ENCODE results near the gene ITGBL1.

DNA sequence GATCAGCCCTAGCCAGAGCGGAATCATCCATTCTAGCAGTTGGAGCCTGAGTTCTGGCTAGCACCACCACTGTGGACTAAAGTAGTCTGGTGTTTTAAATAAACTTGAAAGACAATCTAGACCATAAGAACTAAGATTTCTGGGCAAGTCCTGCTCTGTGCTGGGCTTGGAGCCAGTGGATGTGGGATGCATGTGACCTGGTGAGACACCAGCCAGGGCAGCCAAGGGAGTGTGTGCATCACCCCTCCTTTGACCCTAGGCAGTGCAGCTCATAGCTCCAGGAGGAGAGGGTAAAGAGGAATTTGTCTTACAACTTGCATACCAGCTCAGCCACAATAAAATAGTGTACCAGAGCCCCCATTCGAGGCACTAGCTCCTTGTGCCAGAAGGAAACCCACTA, 21.0 kb downstream of the ITGBL1 start:
- TF ChIP-seq, protein P1, sequence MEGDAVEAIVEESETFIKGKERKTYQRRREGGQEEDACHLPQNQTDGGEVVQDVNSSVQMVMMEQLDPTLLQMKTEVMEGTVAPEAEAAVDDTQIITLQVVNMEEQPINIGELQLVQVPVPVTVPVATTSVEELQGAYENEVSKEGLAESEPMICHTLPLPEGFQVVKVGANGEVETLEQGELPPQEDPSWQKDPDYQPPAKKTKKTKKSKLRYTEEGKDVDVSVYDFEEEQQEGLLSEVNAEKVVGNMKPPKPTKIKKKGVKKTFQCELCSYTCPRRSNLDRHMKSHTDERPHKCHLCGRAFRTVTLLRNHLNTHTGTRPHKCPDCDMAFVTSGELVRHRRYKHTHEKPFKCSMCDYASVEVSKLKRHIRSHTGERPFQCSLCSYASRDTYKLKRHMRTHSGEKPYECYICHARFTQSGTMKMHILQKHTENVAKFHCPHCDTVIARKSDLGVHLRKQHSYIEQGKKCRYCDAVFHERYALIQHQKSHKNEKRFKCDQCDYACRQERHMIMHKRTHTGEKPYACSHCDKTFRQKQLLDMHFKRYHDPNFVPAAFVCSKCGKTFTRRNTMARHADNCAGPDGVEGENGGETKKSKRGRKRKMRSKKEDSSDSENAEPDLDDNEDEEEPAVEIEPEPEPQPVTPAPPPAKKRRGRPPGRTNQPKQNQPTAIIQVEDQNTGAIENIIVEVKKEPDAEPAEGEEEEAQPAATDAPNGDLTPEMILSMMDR (IDR thresholded peaks at IDR 0.05; ENCODE audit: insufficient read depth, low read length, poor library complexity, severe bottlenecking) = no peak
- TF ChIP-seq EZH2phosphoT487 (conservative IDR thresholded peaks at IDR 0.05; ENCODE audit: low read length) = no peak
